Activated CD8-positive, alpha-beta T cell treated with anti-CD3 and anti-CD28 coated beads, Interleukin-2, amount 10 ng/mL, durations not matched to agents 7 days and 5 days (primary cell): ENCODE data around the gene GALNT1. TPM values are rescaled to one million over a fixed set of nuclear protein-coding genes. Genes with fewer than 3 reads are reported as not detected.

ENCODE experiments used
- ATAC-seq: fragments of 150-1000 bp; cut with Tn5 transposase; one replicate; pipeline ENCODE4 v1.10.0; 2021; ENCODE audit warnings: moderate library complexity
- CTCF ChIA-PET: fragments of 350-600 bp; sonication (Branson Sonifier 250); formaldehyde crosslinking; loops from one replicate; lab custom pipeline; 2021; ENCODE audit warnings: antibody characterized with exemption; lab: Charles Lee
- POLR2A ChIA-PET: fragments of 350-600 bp; sonication (Branson Sonifier 250); formaldehyde crosslinking; loops from one replicate; lab custom pipeline; 2021; ENCODE audit warnings: antibody characterized with exemption; lab: Charles Lee
- DNase-seq: peaks from one replicate; pipeline ENCODE4 v3.0.0-alpha.2; 2020
- H3K27ac Mint-ChIP-seq: one replicate; pipeline ENCODE4 v1.8.0; 2021; ENCODE audit warnings: mild to moderate bottlenecking, mixed read lengths
- H3K27me3 Mint-ChIP-seq: one replicate; pipeline ENCODE4 v1.8.0; 2021; ENCODE audit warnings: low read depth, mixed read lengths
- H3K36me3 Mint-ChIP-seq: one replicate; pipeline ENCODE4 v1.8.0; 2021; ENCODE audit warnings: low read depth, mixed read lengths
- H3K4me1 Mint-ChIP-seq: one replicate; pipeline ENCODE4 v1.8.0; 2021; ENCODE audit warnings: low read depth, mixed read lengths
- H3K4me3 Mint-ChIP-seq: one replicate; pipeline ENCODE4 v1.8.0; 2021; ENCODE audit warnings: mild to moderate bottlenecking, mixed read lengths
- H3K9me3 Mint-ChIP-seq: one replicate; pipeline ENCODE4 v1.8.0; 2022; ENCODE audit warnings: mixed read lengths; ENCODE audit not compliant: insufficient read depth
- total RNA-seq, 2 experiments: library from RNA; stranded (reverse); gene quantifications; one replicate each; pipeline ENCODE4 v1.2.3, GENCODE V29; 2021

Gene GALNT1
- total RNA-seq, 2 experiments from 2014 or later, result 34.5 to 35.8 TPM

DNA sequence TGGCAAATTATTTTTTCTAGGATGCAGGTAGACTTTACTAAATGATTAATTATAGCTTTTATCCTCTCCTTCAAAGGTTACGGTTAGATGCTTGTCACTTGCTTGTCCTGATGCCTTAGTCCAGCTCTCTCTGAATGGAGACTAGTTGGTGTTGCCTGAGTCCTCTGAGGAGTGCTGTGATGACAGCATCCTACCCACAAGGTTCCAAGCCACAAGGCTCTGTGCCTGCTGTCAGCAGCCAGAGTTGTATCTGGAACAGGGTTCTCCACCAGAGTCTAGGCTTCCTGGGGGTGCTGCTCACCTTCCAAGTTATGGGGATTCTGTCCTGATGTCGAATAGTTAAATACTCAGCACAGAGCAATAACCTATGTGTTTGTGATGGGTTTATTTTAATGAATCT is 125.7 kb downstream of the GALNT1 start:
- Mint-ChIP-seq H3K4me3 (no peak overlapping the region), H3K4me1 (no peaks in the 10 kb centered on the region), H3K36me3 (peaks cover 10% of the 10 kb centered on the region), H3K9me3 (no peaks in the 10 kb centered on the region), H3K27me3 (no peaks in the 10 kb centered on the region), H3K27ac (no peak overlapping the region)
- POLR2A ChIA-PET, result no interaction called here
- CTCF ChIA-PET, result no interaction called here
- DNase-seq, result no peak
- no peak for ATAC-seq

- Mint-ChIP-seq H3K4me1 (no peaks in the 10 kb centered on the region), H3K36me3 (peaks cover 10% of the 10 kb centered on the region), H3K9me3 (no peaks in the 10 kb centered on the region), H3K27ac (no peak overlapping the region), H3K27me3 (no peaks in the 10 kb centered on the region), H3K4me3 (no peak overlapping the region)
- DNase-seq (no peak), ATAC-seq (no peak)
- ChIA-PET POLR2A (no interaction called here), CTCF (no interaction called here)
These were observed 126.1 kb downstream of the GALNT1 start for GRCh38 chr18:35707674-35708073.

DNA sequence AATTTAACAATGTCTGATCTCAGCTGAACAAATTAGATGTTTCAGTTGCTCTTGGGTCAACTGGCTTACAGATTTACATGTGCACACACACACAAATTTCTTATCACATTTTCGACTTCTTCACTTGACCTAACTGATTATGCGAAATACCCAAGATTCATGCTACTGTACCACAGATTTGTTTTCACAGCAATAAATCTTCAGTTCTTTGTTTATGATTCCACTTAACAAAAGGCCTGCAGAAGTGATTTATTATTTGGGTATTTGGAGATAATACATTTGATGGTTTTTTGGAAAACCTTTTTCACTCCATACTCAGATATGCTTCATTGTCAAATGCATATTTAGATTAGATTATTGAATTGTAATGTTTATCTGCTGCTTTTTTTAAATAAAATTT is 129.0 kb downstream of the GALNT1 start:
- CTCF ChIA-PET, result no interaction called here
- POLR2A ChIA-PET, result no interaction called here

GRCh38 chr18:35711227-35711626 is 129.7 kb downstream of the GALNT1 start:
- DNase-seq (no peak), ATAC-seq (no peak)
- Mint-ChIP-seq H3K27ac (no peak overlapping the region), H3K4me3 (no peak overlapping the region), H3K36me3 (peaks cover 15% of the 10 kb centered on the region), H3K4me1 (no peaks in the 10 kb centered on the region), H3K9me3 (no peaks in the 10 kb centered on the region), H3K27me3 (no peaks in the 10 kb centered on the region)
- CTCF ChIA-PET, result no interaction called here
- POLR2A ChIA-PET, result no interaction called here

More for the DNA sequence above, 129.0 kb downstream of the GALNT1 start:
- Mint-ChIP-seq H3K9me3 (no peaks in the 10 kb centered on the region), H3K4me3 (no peak overlapping the region), H3K27ac (no peak overlapping the region), H3K27me3 (no peaks in the 10 kb centered on the region), H3K4me1 (no peaks in the 10 kb centered on the region), H3K36me3 (peaks cover 15% of the 10 kb centered on the region)
- DNase-seq (no peak), ATAC-seq (no peak)

- Mint-ChIP-seq H3K27me3 (no peaks in the 10 kb centered on the region), H3K4me1 (no peaks in the 10 kb centered on the region), H3K4me3 (no peak overlapping the region), H3K9me3 (no peaks in the 10 kb centered on the region), H3K27ac (no peak overlapping the region), H3K36me3 (peaks cover 15% of the 10 kb centered on the region)
- CTCF ChIA-PET, result interaction anchor here (0.8 kb wide), 1 partner anchor 283 kb away, joined by 3 read pairs; no protein-coding TSS in a partner anchor
- ATAC-seq, result no peak
- POLR2A ChIA-PET, result no interaction called here
- DNase-seq, result no peak
These were observed 132.0 kb downstream of the GALNT1 start for GRCh38 chr18:35713545-35713944.

GRCh38 chr18:35714539-35714938 is 133.0 kb downstream of the GALNT1 start:
- CTCF ChIA-PET, result interaction anchor here (0.8 kb wide), 1 partner anchor 284 kb away, joined by 3 read pairs; no protein-coding TSS in a partner anchor
- Mint-ChIP-seq H3K27me3 (no peaks in the 10 kb centered on the region), H3K4me1 (no peaks in the 10 kb centered on the region), H3K9me3 (peaks cover 4% of the 10 kb centered on the region), H3K36me3 (peaks cover 12% of the 10 kb centered on the region), H3K27ac (no peak overlapping the region), H3K4me3 (no peak overlapping the region)
- DNase-seq, result no peak
- ATAC-seq, result no peak
- POLR2A ChIA-PET, result no interaction called here

DNA sequence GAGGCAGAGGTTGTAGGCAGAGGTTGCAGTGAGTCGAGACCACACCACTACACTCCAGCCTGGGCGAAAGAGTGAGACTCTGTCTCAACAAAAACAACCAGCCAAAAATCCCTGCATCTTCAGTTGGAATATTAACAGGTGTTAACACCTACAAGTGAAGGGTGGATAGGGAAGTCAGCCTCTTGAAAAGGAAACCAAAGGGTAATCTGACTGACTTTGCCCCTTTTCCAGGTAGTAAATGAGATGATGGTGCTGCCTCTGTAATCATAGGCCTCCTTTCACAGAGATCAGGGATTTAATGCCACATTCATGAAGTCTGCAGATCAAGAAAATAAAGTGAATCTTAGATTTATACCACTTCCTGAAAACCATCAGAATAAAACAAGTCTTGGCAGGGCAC is 133.6 kb downstream of the GALNT1 start:
- ChIA-PET CTCF (no interaction called here), POLR2A (no interaction called here)
- Mint-ChIP-seq H3K36me3 (peaks cover 8% of the 10 kb centered on the region), H3K4me3 (no peak overlapping the region), H3K27ac (no peak overlapping the region), H3K4me1 (no peaks in the 10 kb centered on the region), H3K9me3 (peaks cover 5% of the 10 kb centered on the region), H3K27me3 (no peaks in the 10 kb centered on the region)
- DNase-seq, result no peak
- ATAC-seq, result no peak

DNA sequence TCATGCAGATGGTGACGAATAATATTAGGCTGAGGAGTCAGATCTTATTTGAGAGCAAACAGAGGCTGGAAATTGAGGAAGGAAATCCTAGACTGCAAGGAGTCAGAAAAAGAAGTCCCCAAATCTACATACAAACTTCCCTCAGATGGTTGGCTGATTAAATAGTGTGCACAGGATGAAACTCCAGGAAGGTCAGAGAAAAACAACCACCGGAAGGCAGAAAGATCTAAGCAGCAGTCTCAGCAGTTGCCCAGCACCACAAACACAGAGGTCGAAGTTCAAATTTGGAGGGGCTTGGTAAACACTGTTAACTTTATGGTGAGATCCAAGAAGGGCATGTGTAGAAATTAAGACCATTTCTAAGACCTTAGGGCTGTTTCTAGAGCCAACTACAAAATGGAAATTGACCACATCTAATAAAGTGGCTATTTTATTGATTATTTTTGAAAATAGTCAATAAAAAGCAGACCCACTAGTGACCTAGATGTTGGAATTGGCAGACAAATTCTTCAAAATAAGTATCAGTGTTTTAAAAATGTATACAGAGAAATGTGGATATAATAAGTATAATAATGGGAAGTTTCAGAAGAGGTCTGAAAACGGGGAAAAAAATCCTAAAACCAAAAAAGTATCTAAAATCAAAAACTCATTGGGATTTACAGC is 134.8 kb downstream of the GALNT1 start:
- Mint-ChIP-seq H3K27me3 (no peaks in the 10 kb centered on the region), H3K9me3 (peaks cover 5% of the 10 kb centered on the region), H3K4me1 (no peaks in the 10 kb centered on the region), H3K36me3 (peaks cover 6% of the 10 kb centered on the region), H3K27ac (no peak overlapping the region), H3K4me3 (no peak overlapping the region)
- POLR2A ChIA-PET, result no interaction called here
- CTCF ChIA-PET, result no interaction called here
- DNase-seq (no peak), ATAC-seq (no peak)

- H3K4me3 Mint-ChIP-seq, result no peak overlapping the region
- H3K36me3 Mint-ChIP-seq, result peaks cover 6% of the 10 kb centered on the region
- no peak for DNase-seq
- ChIA-PET CTCF (no interaction called here), POLR2A (no interaction called here)
- H3K27ac Mint-ChIP-seq, result no peak overlapping the region
- peaks cover 5% of the 10 kb centered on the region for H3K9me3 Mint-ChIP-seq
- H3K4me1 Mint-ChIP-seq, result no peaks in the 10 kb centered on the region
- H3K27me3 Mint-ChIP-seq, result no peaks in the 10 kb centered on the region
- ATAC-seq, result no peak
These were observed 135.6 kb downstream of the GALNT1 start for GRCh38 chr18:35717182-35717581.

- Mint-ChIP-seq H3K36me3 (no peaks in the 10 kb centered on the region), H3K4me1 (no peaks in the 10 kb centered on the region), H3K4me3 (no peak overlapping the region), H3K9me3 (peaks cover 5% of the 10 kb centered on the region), H3K27me3 (peaks cover 7% of the 10 kb centered on the region), H3K27ac (no peak overlapping the region)
- DNase-seq (no peak), ATAC-seq (no peak)
- ChIA-PET CTCF (no interaction called here), POLR2A (no interaction called here)
These were observed 140.0 kb downstream of the GALNT1 start for GRCh38 chr18:35721431-35722081.

DNA sequence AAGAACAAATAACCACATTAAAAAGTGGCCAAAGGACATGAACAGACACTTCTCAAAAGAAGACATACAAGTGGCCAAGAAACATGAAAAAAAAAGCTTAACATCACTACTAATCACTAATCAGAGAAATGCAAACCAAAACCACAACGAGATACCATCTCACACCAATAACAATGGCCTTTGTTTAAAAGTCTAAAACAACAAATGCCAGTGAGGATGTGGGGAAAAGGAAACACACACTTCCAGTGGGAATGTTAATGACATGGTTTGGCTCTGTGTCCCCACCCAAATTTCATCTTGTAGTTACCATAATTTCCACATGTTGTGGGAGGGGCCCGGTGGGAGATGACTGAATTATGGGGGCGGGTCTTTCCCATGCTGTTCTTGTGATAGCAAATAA is 147.1 kb downstream of the GALNT1 start:
- Mint-ChIP-seq H3K4me3 (no peak overlapping the region), H3K4me1 (no peaks in the 10 kb centered on the region), H3K27me3 (peaks cover 8% of the 10 kb centered on the region), H3K9me3 (peaks cover 5% of the 10 kb centered on the region), H3K27ac (no peak overlapping the region), H3K36me3 (no peaks in the 10 kb centered on the region)
- ChIA-PET POLR2A (no interaction called here), CTCF (no interaction called here)
- ATAC-seq (no peak), DNase-seq (no peak)

DNA sequence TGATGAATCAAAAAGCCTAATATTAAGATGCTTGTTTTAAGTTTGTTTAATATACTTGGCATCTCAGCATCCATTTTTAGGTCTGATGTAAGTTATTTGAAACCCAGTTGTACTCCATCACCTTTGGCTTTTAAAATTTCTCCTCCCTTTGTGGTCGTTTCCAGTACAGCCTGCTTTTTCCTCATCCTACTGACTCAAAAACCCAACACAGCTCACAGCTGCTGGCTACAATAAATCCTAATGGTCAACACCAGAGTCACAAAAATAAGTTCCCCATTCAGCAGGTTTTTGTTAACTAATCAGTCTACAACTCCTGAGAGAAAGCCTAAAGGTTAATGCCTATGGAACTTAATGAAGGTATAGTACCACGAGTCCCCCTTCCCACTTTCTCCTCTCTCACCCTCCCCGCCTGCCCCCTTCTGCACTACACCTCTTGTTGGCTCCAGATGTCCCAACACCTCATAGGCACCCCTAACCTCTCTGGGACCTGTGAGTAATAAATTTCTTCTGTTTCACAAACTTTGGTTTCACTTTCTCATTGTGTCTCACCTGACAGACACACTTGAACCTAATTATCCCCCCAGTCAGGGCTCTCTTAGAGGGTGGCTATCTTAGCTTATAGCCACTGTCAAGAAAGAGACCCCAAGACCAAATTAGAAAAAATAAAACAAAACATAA is 148.6 kb downstream of the GALNT1 start:
- no peak overlapping the region for H3K27ac Mint-ChIP-seq
- POLR2A ChIA-PET, result no interaction called here
- CTCF ChIA-PET, result no interaction called here

More for the DNA sequence above, 148.6 kb downstream of the GALNT1 start:
- Mint-ChIP-seq H3K9me3 (peaks cover 5% of the 10 kb centered on the region), H3K4me3 (no peak overlapping the region), H3K36me3 (no peaks in the 10 kb centered on the region), H3K4me1 (no peaks in the 10 kb centered on the region), H3K27me3 (peaks cover 8% of the 10 kb centered on the region)
- ATAC-seq (no peak), DNase-seq (no peak)
